GM21825 (cell line): Measurements from ENCODE around the gene PORCN.

Source experiments
- ATAC-seq: cut with Tn5 transposase; IDR thresholded peaks from one replicate; pipeline ENCODE4 v1.9.1; 2021; ENCODE audit warnings: mild to moderate bottlenecking, moderate library complexity; ENCODE audit not compliant: unreplicated experiment

Gene PORCN

GRCh38 chrX:48475774-48476577 is 32.8 kb upstream of the PORCN start, which contains the start of gene FTSJ1:
Gene FTSJ1, plus strand, starts transcription at chrX:48476199. Its CDS starts 1,849 bp downstream, at chrX:48478048.
- ATAC-seq: peak; percentile 70

GRCh38 chrX:48476919-48477318 is 31.9 kb upstream of the PORCN start:
- ATAC-seq: no peak

- ATAC-seq: no peak
Measured at GRCh38 chrX:48477960-48478755, 30.6 kb upstream of the PORCN start.

- ATAC-seq: no peak
Measured at GRCh38 chrX:48478806-48479205, 30.0 kb upstream of the PORCN start.

- no peak for ATAC-seq
Measured at GRCh38 chrX:48480142-48480541, 28.6 kb upstream of the PORCN start.

- ATAC-seq: no peak
Measured at GRCh38 chrX:48480583-48480982, 28.2 kb upstream of the PORCN start.

GRCh38 chrX:48482526-48482925 is 26.3 kb upstream of the PORCN start:
- ATAC-seq: no peak

- no peak for ATAC-seq
Measured at GRCh38 chrX:48487362-48487798, 21.4 kb upstream of the PORCN start.

- ATAC-seq: no peak
Measured at GRCh38 chrX:48488034-48488433, 20.8 kb upstream of the PORCN start.

- ATAC-seq: no peak
Measured at GRCh38 chrX:48489296-48489695, 19.5 kb upstream of the PORCN start.

- ATAC-seq: no peak
Measured at GRCh38 chrX:48489892-48490291, 18.9 kb upstream of the PORCN start.

- no peak for ATAC-seq
Measured at GRCh38 chrX:48490661-48491060, 18.1 kb upstream of the PORCN start.

GRCh38 chrX:48491809-48492208 is 17.0 kb upstream of the PORCN start:
- no peak for ATAC-seq

GRCh38 chrX:48492293-48492910 is 16.4 kb upstream of the PORCN start:
- no peak for ATAC-seq

- ATAC-seq: no peak
Measured at GRCh38 chrX:48493890-48494364, 14.9 kb upstream of the PORCN start.

- no peak for ATAC-seq
Measured at GRCh38 chrX:48496660-48497059, 12.1 kb upstream of the PORCN start.

GRCh38 chrX:48497871-48498270 is 10.9 kb upstream of the PORCN start:
- no peak for ATAC-seq

- ATAC-seq: no peak
Measured at GRCh38 chrX:48498374-48498809, 10.4 kb upstream of the PORCN start.

GRCh38 chrX:48504261-48504660 is 4.5 kb upstream of the PORCN start:
- ATAC-seq: no peak

- ATAC-seq: no peak
Measured at GRCh38 chrX:48505481-48505880, 3.3 kb upstream of the PORCN start.

- ATAC-seq: no peak
Measured at GRCh38 chrX:48507246-48507645, 1.5 kb upstream of the PORCN start.
